WI38 (cell line): ENCODE measurements around the gene CNIH2.

Experiments
- H3K4me3 ChIP-seq: 2 replicates; pipeline ENCODE4 v1.5.1; 2011; ENCODE audit warnings: low read depth, mild to moderate bottlenecking, control low read depth, low read length
- CTCF ChIP-seq: IDR thresholded peaks from 2 replicates; pipeline ENCODE4 v1.5.1; 2012; ENCODE audit warnings: low read depth, mild to moderate bottlenecking, control low read depth, low read length

Gene CNIH2

GRCh38 chr11:66324664-66325063 lies 46.7 kb downstream of the CNIH2 start:
- TF ChIP-seq CTCF: no peak
- H3K4me3 ChIP-seq: no peak overlapping the region

GRCh38 chr11:66325263-66325671 lies 47.3 kb downstream of the CNIH2 start:
- no peak overlapping the region for H3K4me3 ChIP-seq
- no peak for TF ChIP-seq CTCF

GRCh38 chr11:66326261-66327111 lies 48.5 kb downstream of the CNIH2 start:
- TF ChIP-seq CTCF: no peak
- no peak overlapping the region for H3K4me3 ChIP-seq

- H3K4me3 ChIP-seq: no peak overlapping the region
- 0 out of 2 replicates have a peak, but pooled peaks have one; percentile 9 for TF ChIP-seq CTCF
Observed at GRCh38 chr11:66327171-66328030, 49.4 kb downstream of the CNIH2 start.

GRCh38 chr11:66328031-66328301 lies 50.0 kb downstream of the CNIH2 start:
- no peak for TF ChIP-seq CTCF

GRCh38 chr11:66328302-66329144 lies 50.5 kb downstream of the CNIH2 start:
- no peak overlapping the region for H3K4me3 ChIP-seq
- peak; percentile 81 for TF ChIP-seq CTCF

More at GRCh38 chr11:66328031-66328301, 50.0 kb downstream of the CNIH2 start:
- no peak overlapping the region for H3K4me3 ChIP-seq
